Cardiac muscle cell (in vitro differentiated cells and primary cell): ENCODE results near the gene TEX38. TPM values are rescaled to one million over a fixed set of nuclear protein-coding genes. Genes with fewer than 3 reads are reported as not detected.
A peak's percentile ranks its signal among the peaks of the same experiment; 100 is the strongest.

Source experiments
- DNase-seq, 2 donors: peaks; one replicate each; pipeline versions ENCODE4 v3.0.0 to v3.0.0-alpha.2; 2010 to 2017; ENCODE audit warnings: low read depth in 1 of 2, low spot score in 1 of 2
- H3K27ac ChIP-seq: fragments of 200-600 bp; sonication (generic); 2 replicates; pipeline ENCODE4 v1.5.1; 2016
- H3K27me3 ChIP-seq: fragments of 200-600 bp; sonication (generic); 2 replicates; pipeline ENCODE4 v1.6.0; 2016; ENCODE audit warnings: control low read depth
- H3K36me3 ChIP-seq: fragments of 200-600 bp; sonication (generic); 2 replicates; pipeline ENCODE4 v1.5.1; 2016; ENCODE audit warnings: control low read depth
- H3K4me1 ChIP-seq: fragments of 200-600 bp; sonication (generic); 2 replicates; pipeline ENCODE4 v1.8.1; 2017; ENCODE audit warnings: low read depth, mild to moderate bottlenecking, mixed run types
- H3K4me3 ChIP-seq: fragments of 200-600 bp; sonication (generic); 2 replicates; pipeline ENCODE4 v1.5.1; 2016; ENCODE audit warnings: mild to moderate bottlenecking
- H3K9me3 ChIP-seq: fragments of 200-600 bp; sonication (generic); 2 replicates; pipeline ENCODE4 v1.5.1; 2017; ENCODE audit warnings: low read depth, mild to moderate bottlenecking, control low read depth
- CTCF ChIP-seq: IDR thresholded peaks from 2 replicates; pipeline ENCODE4 v1.5.1; 2012; ENCODE audit warnings: low read depth, mild to moderate bottlenecking, low read length
- polyA plus RNA-seq: library from polyadenylated mRNA; unstranded; fragments of >200 nt; fragmentation: Nextera tagmentation; extraction: Ambion mirVana; gene quantifications from 2 replicates; pipeline ENCODE4 v1.2.1, GENCODE V29; 2016
- total RNA-seq: library from RNA; depleted of rRNA; stranded (reverse); fragments of >200 nt; gene quantifications from 2 replicates; pipeline ENCODE4 v1.2.3, GENCODE V29; 2016

Gene TEX38
- total and polyA plus RNA-seq, 2 experiments from 2014 or later: 1.2 to 1.4 TPM

- Histone ChIP-seq H3K9me3 (no peaks in the 10 kb centered on the region), H3K27ac (no peak overlapping the region), H3K4me3 (no peak overlapping the region), H3K36me3 (peaks cover 84% of the 10 kb centered on the region), H3K27me3 (no peaks in the 10 kb centered on the region), H3K4me1 (no peaks in the 10 kb centered on the region)
- TF ChIP-seq CTCF: no peak
- DNase-seq: no peak
Observed at GRCh38 chr1:46684670-46685069, 13.0 kb downstream of the TEX38 start.

GRCh38 chr1:46686255-46686654, 14.6 kb downstream of the TEX38 start:
- H3K4me3 ChIP-seq: no peak overlapping the region
- H3K27ac ChIP-seq: no peak overlapping the region
- no peak for TF ChIP-seq CTCF
- no peaks in the 10 kb centered on the region for H3K9me3 ChIP-seq
- H3K36me3 ChIP-seq: peaks cover 87% of the 10 kb centered on the region
- H3K27me3 ChIP-seq: no peaks in the 10 kb centered on the region
- H3K4me1 ChIP-seq: no peaks in the 10 kb centered on the region
- DNase-seq: no peak

GRCh38 chr1:46687093-46687659, 15.5 kb downstream of the TEX38 start:
- Histone ChIP-seq H3K36me3 (peaks cover 87% of the 10 kb centered on the region), H3K27ac (no peak overlapping the region), H3K9me3 (no peaks in the 10 kb centered on the region)

GRCh38 chr1:46687921-46688509, 16.4 kb downstream of the TEX38 start:
- H3K4me1 ChIP-seq: peaks cover 6% of the 10 kb centered on the region
- H3K27me3 ChIP-seq: no peaks in the 10 kb centered on the region
- no peak for DNase-seq
- H3K4me3 ChIP-seq: no peak overlapping the region
- no peaks in the 10 kb centered on the region for H3K9me3 ChIP-seq
- peaks cover 81% of the 10 kb centered on the region for H3K36me3 ChIP-seq
- no peak overlapping the region for H3K27ac ChIP-seq
- TF ChIP-seq CTCF: no peak

More at GRCh38 chr1:46687093-46687659, 15.5 kb downstream of the TEX38 start:
- TF ChIP-seq CTCF: no peak
- H3K4me1 ChIP-seq: no peaks in the 10 kb centered on the region
- no peak overlapping the region for H3K4me3 ChIP-seq
- no peaks in the 10 kb centered on the region for H3K27me3 ChIP-seq
- DNase-seq: peak in 1 of 2 donors; percentile 80

- no peak overlapping the region for H3K27ac ChIP-seq
Observed at GRCh38 chr1:46689356-46689755, 17.7 kb downstream of the TEX38 start.

More at GRCh38 chr1:46689356-46689755, 17.7 kb downstream of the TEX38 start:
- H3K4me1 ChIP-seq: peaks cover 12% of the 10 kb centered on the region
- TF ChIP-seq CTCF: no peak
- no peaks in the 10 kb centered on the region for H3K9me3 ChIP-seq
- no peak overlapping the region for H3K4me3 ChIP-seq
- DNase-seq: no peak
- H3K36me3 ChIP-seq: peaks cover 67% of the 10 kb centered on the region
- H3K27me3 ChIP-seq: no peaks in the 10 kb centered on the region
